Measurements from ENCODE around the gene GPAM. TPM values are rescaled to one million over a fixed set of nuclear protein-coding genes. Genes with fewer than 3 reads are reported as not detected.
"Not testable (repeated sequence)": the region's sequence is repeated elsewhere in the genome, so short reads cannot be mapped to it uniquely, and the experiment has no call there.

The GPAM gene
- total RNA-seq, 4 donors from 2014 or later: 2.4 to 4.4 (median 4.1) TPM

- Histone ChIP-seq H3K4me1 (no peaks in the 10 kb centered on the region), H3K27ac (no peak overlapping the region), H3K9me3 (no peaks in the 10 kb centered on the region), H3K4me3 (no peak overlapping the region), H3K27me3 (peaks cover 0 to 3% (median 0%) of the 10 kb centered on the region in 4 donors), H3K36me3 (no peaks in the 10 kb centered on the region)
- TF ChIP-seq CTCF (IDR thresholded peaks at IDR 0.05): no peak
- intact Hi-C loops (cut with DNase I): no loop called here
- DNase-seq: no peak
- WGBS, 2 donors: 44 to 60% methylated on average over 3 of the region's 3 CpGs
Measured at GRCh38 chr10:112229901-112230300, 46.3 kb upstream of the GPAM start.

GRCh38 chr10:112229096-112229495 lies 45.5 kb upstream of the GPAM start:
- no peaks in the 10 kb centered on the region for H3K4me1 ChIP-seq
- H3K36me3 ChIP-seq: no peaks in the 10 kb centered on the region
- 92% methylated on average over 2 of the region's 2 CpGs for WGBS, 2 donors
- H3K27ac ChIP-seq: no peak overlapping the region
- peaks cover 0 to 3% (median 0%) of the 10 kb centered on the region in 4 donors for H3K27me3 ChIP-seq
- TF ChIP-seq CTCF (IDR thresholded peaks at IDR 0.05) (no peak), POLR2A (IDR thresholded peaks at IDR 0.05) (no peak)
- no peak overlapping the region for H3K4me3 ChIP-seq
- no peaks in the 10 kb centered on the region for H3K9me3 ChIP-seq
- intact Hi-C loops (cut with DNase I): no loop called here
- no peak for DNase-seq

GRCh38 chr10:112228366-112229088 lies 45.0 kb upstream of the GPAM start:
- H3K9me3 ChIP-seq; DNase-seq; H3K36me3 ChIP-seq; intact Hi-C loops (cut with DNase I); H3K27ac ChIP-seq; H3K27me3 ChIP-seq; H3K4me3 ChIP-seq; H3K4me1 ChIP-seq: not testable (repeated sequence)
- WGBS, 2 donors: 77 to 84% methylated on average over 3 of the region's 3 CpGs

- TF ChIP-seq CTCF (IDR thresholded peaks at IDR 0.05) (no peak), POLR2A (IDR thresholded peaks at IDR 0.05) (no peak)
- DNase-seq: no peak
- no peaks in the 10 kb centered on the region for H3K36me3 ChIP-seq
- WGBS, 2 donors: 49 to 61% methylated on average over 4 to 5 of the region's 6 CpGs
- no peaks in the 10 kb centered on the region for H3K9me3 ChIP-seq
- H3K27me3 ChIP-seq: peaks cover 0 to 3% (median 0%) of the 10 kb centered on the region in 4 donors
- intact Hi-C loops (cut with DNase I): no loop called here
- no peak overlapping the region for H3K27ac ChIP-seq
- no peaks in the 10 kb centered on the region for H3K4me1 ChIP-seq
- no peak overlapping the region for H3K4me3 ChIP-seq
Measured at GRCh38 chr10:112227331-112227987, 43.9 kb upstream of the GPAM start.

GRCh38 chr10:112226439-112227248 lies 43.1 kb upstream of the GPAM start:
- WGBS, 2 donors: 62 to 67% methylated on average over 9 of the region's 9 CpGs
- intact Hi-C loops (cut with DNase I): no loop called here
- Histone ChIP-seq H3K9me3 (no peaks in the 10 kb centered on the region), H3K4me1 (no peaks in the 10 kb centered on the region), H3K27me3 (peaks cover 0 to 3% (median 0%) of the 10 kb centered on the region in 4 donors), H3K4me3 (no peak overlapping the region), H3K27ac (no peak overlapping the region), H3K36me3 (no peaks in the 10 kb centered on the region)
- no peak for DNase-seq
- no peak for TF ChIP-seq POLR2A (IDR thresholded peaks at IDR 0.05)

All from esophagus squamous epithelium (tissue), 5 donors.